Measurements from ENCODE around the gene NOXO1. TPM values are rescaled to one million over a fixed set of nuclear protein-coding genes. Genes with fewer than 3 reads are reported as not detected.
"Not testable (repeated sequence)": the region's sequence is repeated elsewhere in the genome, so short reads cannot be mapped to it uniquely, and the experiment has no call there.

NOXO1 gene
- total RNA-seq, 4 donors from 2014 or later = not detected

GRCh38 chr16:1940273-1941161, 40.8 kb downstream of the NOXO1 start:
- DNase-seq (ENCODE audit: low spot score) (no peak), ATAC-seq (ENCODE audit: low FRiP score) (no peak)
- no peak for TF ChIP-seq CTCF (IDR thresholded peaks at IDR 0.05)

- ATAC-seq (ENCODE audit: low FRiP score); DNase-seq (ENCODE audit: low spot score): not testable (repeated sequence)
Observed at GRCh38 chr16:1939833-1940232, 41.4 kb downstream of the NOXO1 start.

GRCh38 chr16:1938910-1939309, 42.4 kb downstream of the NOXO1 start:
- no peak for TF ChIP-seq CTCF (IDR thresholded peaks at IDR 0.05)
- DNase-seq (ENCODE audit: low spot score) = no peak

GRCh38 chr16:1938316-1938715, 43.0 kb downstream of the NOXO1 start:
- ATAC-seq (ENCODE audit: low FRiP score) (no peak), DNase-seq (ENCODE audit: low spot score) (no peak)
- TF ChIP-seq CTCF (IDR thresholded peaks at IDR 0.05) = no peak

More at GRCh38 chr16:1938910-1939309, 42.4 kb downstream of the NOXO1 start:
- no peak for ATAC-seq (ENCODE audit: low FRiP score)

GRCh38 chr16:1936945-1937479, 44.3 kb downstream of the NOXO1 start:
- DNase-seq (ENCODE audit: low spot score) = no peak
- no peak for ATAC-seq (ENCODE audit: low FRiP score)
- TF ChIP-seq CTCF (IDR thresholded peaks at IDR 0.05) = no peak

GRCh38 chr16:1933097-1933661, 48.1 kb downstream of the NOXO1 start:
- ATAC-seq (ENCODE audit: low FRiP score) (no peak), DNase-seq (ENCODE audit: low spot score) (no peak)
- no peak for TF ChIP-seq CTCF (IDR thresholded peaks at IDR 0.05)

GRCh38 chr16:1932050-1933028, 48.9 kb downstream of the NOXO1 start:
- ATAC-seq (ENCODE audit: low FRiP score) (no peak), DNase-seq (ENCODE audit: low spot score) (no peak)
- no peak for TF ChIP-seq CTCF (IDR thresholded peaks at IDR 0.05)

Measured in omental fat pad (tissue), 4 donors.